GM19438 (cell line): Measurements from ENCODE around the gene TPD52L2.

Experiments used
- ATAC-seq: cut with Tn5 transposase; IDR thresholded peaks from one replicate; pipeline ENCODE4 v1.9.1; 2021; ENCODE audit warnings: low read depth; ENCODE audit not compliant: unreplicated experiment

Gene TPD52L2

GRCh38 chr20:63864978-63865640, at the start of gene TPD52L2:
Gene TPD52L2, plus strand, starts transcription at chr20:63865270. Its CDS starts 96 bp downstream, at chr20:63865366.
- ATAC-seq = peak; percentile 66

GRCh38 chr20:63815615-63816253, 49.3 kb upstream of the TPD52L2 start:
- ATAC-seq = no peak

GRCh38 chr20:63819224-63819921, 45.7 kb upstream of the TPD52L2 start:
- no peak for ATAC-seq

GRCh38 chr20:63821811-63822210, 43.3 kb upstream of the TPD52L2 start:
- ATAC-seq = no peak

GRCh38 chr20:63822276-63822696, 42.8 kb upstream of the TPD52L2 start:
- no peak for ATAC-seq

- no peak for ATAC-seq
Observed at GRCh38 chr20:63823691-63824311, 41.3 kb upstream of the TPD52L2 start.

GRCh38 chr20:63825331-63826118, 39.5 kb upstream of the TPD52L2 start:
- ATAC-seq = no peak

- ATAC-seq = no peak
Observed at GRCh38 chr20:63826753-63827152, 38.3 kb upstream of the TPD52L2 start.

GRCh38 chr20:63828124-63828523, 36.9 kb upstream of the TPD52L2 start:
- no peak for ATAC-seq

- ATAC-seq = no peak
Observed at GRCh38 chr20:63828545-63828944, 36.5 kb upstream of the TPD52L2 start.

- ATAC-seq = no peak
Observed at GRCh38 chr20:63828951-63829350, 36.1 kb upstream of the TPD52L2 start.

- ATAC-seq = no peak
Observed at GRCh38 chr20:63829603-63829944, 35.5 kb upstream of the TPD52L2 start.

GRCh38 chr20:63829945-63830835, 34.9 kb upstream of the TPD52L2 start:
- no peak for ATAC-seq

GRCh38 chr20:63830841-63831588, 34.1 kb upstream of the TPD52L2 start, which contains the start of gene ZBTB46:
Gene ZBTB46, minus strand, starts transcription at chr20:63831264. Its CDS starts 40,507 bp downstream, at chr20:63790757.
- no peak for ATAC-seq

GRCh38 chr20:63831646-63831992, 33.5 kb upstream of the TPD52L2 start:
- ATAC-seq = no peak

GRCh38 chr20:63831993-63832686, 32.9 kb upstream of the TPD52L2 start:
- no peak for ATAC-seq

GRCh38 chr20:63833776-63834490, 31.1 kb upstream of the TPD52L2 start:
- no peak for ATAC-seq

- no peak for ATAC-seq
Observed at GRCh38 chr20:63834491-63834880, 30.6 kb upstream of the TPD52L2 start.
